Endodermal cell (in vitro differentiated cells): Measurements from ENCODE around the gene ZC3H12D. TPM values are rescaled to one million over a fixed set of nuclear protein-coding genes. Genes with fewer than 3 reads are reported as not detected.

Experiments used
- DNase-seq: peaks from one replicate; pipeline ENCODE4 v3.0.0-alpha.2; 2017
- H3K27ac ChIP-seq: 2 replicates; pipeline ENCODE4 v1.5.1; 2013; ENCODE audit warnings: mild to moderate bottlenecking, low read depth, low read length, moderate library complexity
- H3K27me3 ChIP-seq: 2 replicates; pipeline ENCODE4 v1.6.1; 2013; ENCODE audit warnings: mild to moderate bottlenecking, low read length, moderate library complexity; ENCODE audit not compliant: insufficient read depth, control insufficient read depth, poor library complexity, severe bottlenecking
- H3K36me3 ChIP-seq: 2 replicates; pipeline ENCODE4 v1.7.0; 2013; ENCODE audit warnings: mild to moderate bottlenecking, low read length, moderate library complexity; ENCODE audit not compliant: control insufficient read depth, insufficient read depth
- H3K4me1 ChIP-seq: one replicate; pipeline ENCODE4 v1.7.0; 2013; ENCODE audit warnings: low read length; ENCODE audit not compliant: control insufficient read depth, insufficient read depth
- H3K4me3 ChIP-seq: 2 replicates; pipeline ENCODE4 v1.5.1; 2013; ENCODE audit warnings: mild to moderate bottlenecking, low read length, moderate library complexity
- H3K9ac ChIP-seq: 2 replicates; pipeline ENCODE4 v1.6.1; 2013; ENCODE audit warnings: mild to moderate bottlenecking, low read length, moderate library complexity; ENCODE audit not compliant: poor library complexity, severe bottlenecking; ENCODE audit errors: extremely low read depth
- H3K9me3 ChIP-seq: 2 replicates; pipeline ENCODE4 v1.6.1; 2013; ENCODE audit warnings: mild to moderate bottlenecking, low read length, moderate library complexity; ENCODE audit not compliant: control insufficient read depth
- H3K27ac Mint-ChIP-seq: 2 replicates; pipeline ENCODE4 v1.8.0; 2020; ENCODE audit warnings: mixed read lengths
- H3K27me3 Mint-ChIP-seq: 2 replicates; pipeline ENCODE4 v1.8.0; 2021; ENCODE audit warnings: mild to moderate bottlenecking, mixed read lengths; ENCODE audit not compliant: insufficient read depth
- H3K36me3 Mint-ChIP-seq: 2 replicates; pipeline ENCODE4 v1.8.0; 2020; ENCODE audit warnings: low read depth, mixed read lengths
- H3K4me1 Mint-ChIP-seq: 2 replicates; pipeline ENCODE4 v1.8.0; 2020; ENCODE audit warnings: mixed read lengths
- H3K4me3 Mint-ChIP-seq: 2 replicates; pipeline ENCODE4 v1.8.0; 2020; ENCODE audit warnings: mild to moderate bottlenecking, moderate library complexity, mixed read lengths
- H3K9me3 Mint-ChIP-seq: 2 replicates; pipeline ENCODE4 v1.8.0; 2020; ENCODE audit warnings: mild to moderate bottlenecking, mixed read lengths
- WGBS, 2 experiments: methylation state at CpG; one replicate each; pipeline versions ENCODE4 v1.1.5 to v1.1.7; 2013; ENCODE audit warnings: missing lambda C conversion rate in 2 of 2, mixed read lengths in 1 of 2; ENCODE audit not compliant: insufficient coverage in 1 of 2, insufficient read length in 1 of 2; 5-methylcytosine and 5-hydroxymethylcytosine counted together
- total RNA-seq, 2 donors: library from RNA; stranded (reverse); fragmentation: NEBNext Ultra II Directional in 1 of 2; extraction: Animal tissue kit (Norgen Biotek cat#: 25700) in 1 of 2; gene quantifications; 2 replicates in 1 of 2; 3 replicates in 1 of 2; pipeline ENCODE4 v1.2.1, GENCODE V29; 2021
- TF ChIP-seq, protein P1 (sequence below): fragments of 200-600 bp; sonication (generic); conservative IDR thresholded peaks from 2 replicates; pipeline ENCODE4 v1.5.0; 2021; ENCODE audit warnings: antibody characterized with exemption, mild to moderate bottlenecking

ZC3H12D gene
- total RNA-seq, 2 donors from 2014 or later, result 0.20 to 0.42 TPM

- Histone ChIP-seq H3K27ac (no peak overlapping the region), H3K9me3 (no peaks in the 10 kb centered on the region), H3K27me3 (no peaks in the 10 kb centered on the region), H3K9ac (no peak overlapping the region), H3K36me3 (no peaks in the 10 kb centered on the region), H3K4me3 (no peak overlapping the region), H3K4me1 (no peaks in the 10 kb centered on the region)
- H3K36me3 Mint-ChIP-seq, result no peaks in the 10 kb centered on the region
- 91 to 92% methylated on average over 6 to 7 of the region's 7 CpGs for WGBS, 2 experiments
- H3K4me3 Mint-ChIP-seq, result no peak overlapping the region
- no peak overlapping the region for H3K27ac Mint-ChIP-seq
- no peaks in the 10 kb centered on the region for H3K27me3 Mint-ChIP-seq
- no peaks in the 10 kb centered on the region for H3K4me1 Mint-ChIP-seq
- H3K9me3 Mint-ChIP-seq, result no peaks in the 10 kb centered on the region
- TF ChIP-seq, protein P1, sequence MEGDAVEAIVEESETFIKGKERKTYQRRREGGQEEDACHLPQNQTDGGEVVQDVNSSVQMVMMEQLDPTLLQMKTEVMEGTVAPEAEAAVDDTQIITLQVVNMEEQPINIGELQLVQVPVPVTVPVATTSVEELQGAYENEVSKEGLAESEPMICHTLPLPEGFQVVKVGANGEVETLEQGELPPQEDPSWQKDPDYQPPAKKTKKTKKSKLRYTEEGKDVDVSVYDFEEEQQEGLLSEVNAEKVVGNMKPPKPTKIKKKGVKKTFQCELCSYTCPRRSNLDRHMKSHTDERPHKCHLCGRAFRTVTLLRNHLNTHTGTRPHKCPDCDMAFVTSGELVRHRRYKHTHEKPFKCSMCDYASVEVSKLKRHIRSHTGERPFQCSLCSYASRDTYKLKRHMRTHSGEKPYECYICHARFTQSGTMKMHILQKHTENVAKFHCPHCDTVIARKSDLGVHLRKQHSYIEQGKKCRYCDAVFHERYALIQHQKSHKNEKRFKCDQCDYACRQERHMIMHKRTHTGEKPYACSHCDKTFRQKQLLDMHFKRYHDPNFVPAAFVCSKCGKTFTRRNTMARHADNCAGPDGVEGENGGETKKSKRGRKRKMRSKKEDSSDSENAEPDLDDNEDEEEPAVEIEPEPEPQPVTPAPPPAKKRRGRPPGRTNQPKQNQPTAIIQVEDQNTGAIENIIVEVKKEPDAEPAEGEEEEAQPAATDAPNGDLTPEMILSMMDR, result no peak
- DNase-seq, result no peak
Measured at GRCh38 chr6:149493761-149494320, 9.0 kb upstream of the ZC3H12D start.

GRCh38 chr6:149492798-149493343 is 8.1 kb upstream of the ZC3H12D start:
- Histone ChIP-seq H3K27me3 (no peaks in the 10 kb centered on the region), H3K4me3 (no peak overlapping the region), H3K9ac (no peak overlapping the region), H3K36me3 (no peaks in the 10 kb centered on the region), H3K9me3 (no peaks in the 10 kb centered on the region), H3K27ac (no peak overlapping the region), H3K4me1 (no peaks in the 10 kb centered on the region)
- no peak overlapping the region for H3K4me3 Mint-ChIP-seq
- DNase-seq, result no peak
- WGBS, 2 experiments, result 85 to 95% methylated on average over 2 to 4 of the region's 4 CpGs
- TF ChIP-seq, protein P1, result no peak
- no peaks in the 10 kb centered on the region for H3K9me3 Mint-ChIP-seq
- no peaks in the 10 kb centered on the region for H3K36me3 Mint-ChIP-seq
- no peak overlapping the region for H3K27ac Mint-ChIP-seq
- H3K27me3 Mint-ChIP-seq, result no peaks in the 10 kb centered on the region
- H3K4me1 Mint-ChIP-seq, result no peaks in the 10 kb centered on the region

DNA sequence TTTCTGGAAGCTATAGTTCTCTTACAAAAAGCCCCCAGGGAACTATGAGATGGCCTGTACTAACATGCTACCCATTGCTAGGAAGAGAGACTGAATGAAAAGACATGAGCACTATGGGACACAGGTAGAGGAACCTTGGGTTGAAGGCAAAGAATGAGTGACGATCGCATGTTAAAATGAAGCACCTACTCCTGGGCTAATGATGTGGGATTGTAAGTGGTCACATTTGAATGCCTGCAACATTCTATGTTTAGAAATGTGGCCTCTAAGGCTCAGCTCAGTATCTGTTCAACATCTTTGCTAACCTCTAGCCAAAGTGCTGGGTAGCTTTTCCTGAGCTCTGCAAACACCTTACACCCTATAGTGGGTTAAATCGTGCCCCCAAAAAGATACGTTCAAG is 5.2 kb upstream of the ZC3H12D start:
- H3K4me1 Mint-ChIP-seq, result peaks cover 4% of the 10 kb centered on the region
- TF ChIP-seq, protein P1, result no peak
- no peak overlapping the region for H3K27ac ChIP-seq
- 93 to 97% methylated on average over 4 of the region's 4 CpGs for WGBS, 2 experiments
- H3K4me3 Mint-ChIP-seq, result no peak overlapping the region
- no peaks in the 10 kb centered on the region for H3K4me1 ChIP-seq
- no peaks in the 10 kb centered on the region for H3K36me3 ChIP-seq
- H3K9me3 Mint-ChIP-seq, result no peaks in the 10 kb centered on the region
- H3K27ac Mint-ChIP-seq, result no peak overlapping the region
- no peak overlapping the region for H3K9ac ChIP-seq
- no peaks in the 10 kb centered on the region for H3K27me3 Mint-ChIP-seq
- H3K27me3 ChIP-seq, result no peaks in the 10 kb centered on the region
- H3K9me3 ChIP-seq, result no peaks in the 10 kb centered on the region
- no peak overlapping the region for H3K4me3 ChIP-seq
- no peak for DNase-seq
- H3K36me3 Mint-ChIP-seq, result no peaks in the 10 kb centered on the region
